Epithelial cell of proximal tubule (primary cell): ENCODE data around the gene HAGHL. TPM values are rescaled to one million over a fixed set of nuclear protein-coding genes. Genes with fewer than 3 reads are reported as not detected.

Source experiments
- DNase-seq: peaks from one replicate; pipeline ENCODE4 v3.0.0-alpha.2; 2011; ENCODE audit warnings: low read depth
- H3K4me3 ChIP-seq: 2 replicates; pipeline ENCODE4 v1.5.1; 2011; ENCODE audit warnings: low read depth, mild to moderate bottlenecking, low read length
- total RNA-seq: library from RNA; depleted of rRNA; stranded (reverse); fragments of >200 nt; gene quantifications from 2 replicates; pipeline ENCODE4 v1.2.3, GENCODE V29; 2015
- TF ChIP-seq, protein P1 (sequence below): conservative IDR thresholded peaks from 2 replicates; pipeline ENCODE4 v1.5.1; 2012; ENCODE audit warnings: low read depth, mild to moderate bottlenecking, low read length

Gene HAGHL
- total RNA-seq, 1 donor from 2014 or later, result 15.5 TPM

DNA sequence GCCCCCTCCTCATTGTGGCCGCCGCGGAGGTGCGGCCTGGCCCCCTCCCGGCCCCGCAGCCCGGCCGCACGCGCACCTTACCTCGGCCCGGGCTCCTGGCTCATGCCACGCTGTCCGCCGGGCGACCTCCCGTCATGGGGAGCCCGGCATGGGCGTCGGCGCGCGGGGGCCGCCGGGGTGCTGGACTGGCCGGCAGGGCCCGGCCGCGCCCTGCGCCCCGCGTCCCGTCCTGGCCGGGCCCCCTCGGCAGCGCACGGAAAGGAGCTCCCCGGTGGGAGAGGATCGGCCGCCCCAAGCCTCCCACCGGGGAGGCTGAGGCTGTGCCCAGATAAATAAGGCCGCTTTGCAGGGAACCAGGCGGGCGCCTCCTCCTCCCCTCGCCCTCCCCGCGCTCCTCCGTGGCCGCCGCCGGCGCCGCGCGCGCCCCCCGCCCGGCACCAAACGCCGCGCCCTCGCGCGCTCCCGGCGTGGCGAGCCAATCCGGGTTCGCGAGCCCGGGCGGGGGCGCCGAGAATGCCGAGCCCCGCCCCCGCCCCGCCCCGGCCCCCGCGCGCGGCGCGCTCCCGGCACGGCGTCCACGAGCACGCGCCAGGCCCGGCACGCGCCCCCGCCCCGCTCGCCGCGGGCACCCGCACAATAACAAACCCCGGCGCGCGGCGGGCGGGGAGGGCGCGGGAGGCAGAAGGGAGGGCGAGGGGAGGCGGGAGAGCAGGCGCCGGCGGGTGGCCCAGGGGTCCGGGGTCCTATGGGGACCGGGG lies 21.3 kb upstream of the HAGHL start, which contains the start of gene FBXL16:
Gene FBXL16 (minus strand): TSS at position 371 of the 758 bp plus-strand sequence. CDS start 8,396 bp downstream, outside the sequence.
- DNase-seq, result no peak
- TF ChIP-seq, protein P1, sequence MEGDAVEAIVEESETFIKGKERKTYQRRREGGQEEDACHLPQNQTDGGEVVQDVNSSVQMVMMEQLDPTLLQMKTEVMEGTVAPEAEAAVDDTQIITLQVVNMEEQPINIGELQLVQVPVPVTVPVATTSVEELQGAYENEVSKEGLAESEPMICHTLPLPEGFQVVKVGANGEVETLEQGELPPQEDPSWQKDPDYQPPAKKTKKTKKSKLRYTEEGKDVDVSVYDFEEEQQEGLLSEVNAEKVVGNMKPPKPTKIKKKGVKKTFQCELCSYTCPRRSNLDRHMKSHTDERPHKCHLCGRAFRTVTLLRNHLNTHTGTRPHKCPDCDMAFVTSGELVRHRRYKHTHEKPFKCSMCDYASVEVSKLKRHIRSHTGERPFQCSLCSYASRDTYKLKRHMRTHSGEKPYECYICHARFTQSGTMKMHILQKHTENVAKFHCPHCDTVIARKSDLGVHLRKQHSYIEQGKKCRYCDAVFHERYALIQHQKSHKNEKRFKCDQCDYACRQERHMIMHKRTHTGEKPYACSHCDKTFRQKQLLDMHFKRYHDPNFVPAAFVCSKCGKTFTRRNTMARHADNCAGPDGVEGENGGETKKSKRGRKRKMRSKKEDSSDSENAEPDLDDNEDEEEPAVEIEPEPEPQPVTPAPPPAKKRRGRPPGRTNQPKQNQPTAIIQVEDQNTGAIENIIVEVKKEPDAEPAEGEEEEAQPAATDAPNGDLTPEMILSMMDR, result no peak
- no peak within 1 kb of the TSS for H3K4me3 ChIP-seq

DNA sequence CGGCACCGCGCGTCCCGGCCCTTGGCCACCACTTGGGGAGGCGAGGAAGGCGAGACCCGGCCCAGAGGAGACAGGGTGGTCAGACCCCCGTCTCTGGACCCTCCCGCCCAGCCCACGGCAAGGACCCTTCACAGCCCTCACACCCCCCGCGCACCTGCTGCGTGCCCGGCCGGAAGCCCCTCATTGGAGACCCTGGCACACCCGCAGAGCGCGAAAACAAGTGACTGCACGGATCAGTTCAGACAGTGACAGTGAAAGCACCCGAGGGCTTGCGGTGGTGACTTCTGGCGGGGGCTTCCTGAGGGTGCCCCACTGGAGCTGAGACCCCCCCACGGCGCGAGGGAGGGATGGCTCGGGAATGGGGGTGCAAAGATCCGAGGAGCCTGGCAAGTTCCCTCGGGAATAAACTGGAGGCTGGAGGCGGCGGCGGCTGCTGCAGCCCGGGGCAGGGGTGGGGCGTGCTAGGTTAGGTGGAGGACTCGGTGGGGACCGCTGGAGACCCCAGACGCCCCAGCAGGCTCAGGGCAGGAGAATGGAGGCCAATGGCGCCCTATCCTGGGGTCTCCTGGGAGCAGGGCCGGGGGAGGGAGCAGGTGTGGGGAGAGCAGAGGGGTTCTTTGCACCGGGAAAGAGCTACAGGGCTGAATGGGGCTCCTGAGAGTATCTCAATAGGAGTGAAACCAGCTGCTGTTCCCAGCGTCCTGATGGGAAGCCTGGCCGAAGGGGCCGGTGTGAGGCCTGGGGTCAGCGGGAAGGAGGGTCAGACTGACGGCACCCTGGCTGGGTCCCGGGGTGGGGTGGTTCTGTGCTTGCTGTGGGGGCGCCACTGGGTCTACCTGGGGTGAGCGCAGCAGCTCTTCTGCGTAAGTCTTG lies 20.5 kb upstream of the HAGHL start:
- TF ChIP-seq, protein P1, result no peak
- H3K4me3 ChIP-seq, result no peak overlapping the region
- no peak for DNase-seq

GRCh38 chr16:707062-707538 lies 19.8 kb upstream of the HAGHL start:
- TF ChIP-seq, protein P1, result no peak
- no peak for DNase-seq
- no peak overlapping the region for H3K4me3 ChIP-seq

GRCh38 chr16:708019-708418 lies 18.9 kb upstream of the HAGHL start:
- TF ChIP-seq, protein P1, result no peak

DNA sequence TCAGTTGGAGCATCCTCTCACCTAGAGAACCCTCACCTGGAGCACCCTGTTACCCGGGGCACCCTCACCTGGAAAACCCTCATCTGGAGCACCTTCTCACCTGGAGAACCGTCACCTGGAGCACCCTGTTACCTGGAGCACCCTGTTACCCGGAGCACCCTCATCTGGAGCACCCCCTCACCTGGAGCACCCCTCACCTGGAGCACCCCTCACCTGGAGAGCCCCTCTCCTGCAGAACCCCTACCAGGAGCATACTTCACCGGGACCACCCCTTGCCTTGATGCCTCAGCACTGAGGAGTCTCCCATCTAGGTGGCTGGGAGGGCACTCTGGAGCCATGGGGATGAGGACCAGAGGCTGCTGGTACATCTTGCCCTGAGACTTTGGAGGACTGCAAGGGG lies 17.9 kb upstream of the HAGHL start:
- DNase-seq, result no peak
- H3K4me3 ChIP-seq, result no peak overlapping the region
- TF ChIP-seq, protein P1, result no peak

More at GRCh38 chr16:708019-708418, 18.9 kb upstream of the HAGHL start:
- no peak for DNase-seq
- no peak overlapping the region for H3K4me3 ChIP-seq

DNA sequence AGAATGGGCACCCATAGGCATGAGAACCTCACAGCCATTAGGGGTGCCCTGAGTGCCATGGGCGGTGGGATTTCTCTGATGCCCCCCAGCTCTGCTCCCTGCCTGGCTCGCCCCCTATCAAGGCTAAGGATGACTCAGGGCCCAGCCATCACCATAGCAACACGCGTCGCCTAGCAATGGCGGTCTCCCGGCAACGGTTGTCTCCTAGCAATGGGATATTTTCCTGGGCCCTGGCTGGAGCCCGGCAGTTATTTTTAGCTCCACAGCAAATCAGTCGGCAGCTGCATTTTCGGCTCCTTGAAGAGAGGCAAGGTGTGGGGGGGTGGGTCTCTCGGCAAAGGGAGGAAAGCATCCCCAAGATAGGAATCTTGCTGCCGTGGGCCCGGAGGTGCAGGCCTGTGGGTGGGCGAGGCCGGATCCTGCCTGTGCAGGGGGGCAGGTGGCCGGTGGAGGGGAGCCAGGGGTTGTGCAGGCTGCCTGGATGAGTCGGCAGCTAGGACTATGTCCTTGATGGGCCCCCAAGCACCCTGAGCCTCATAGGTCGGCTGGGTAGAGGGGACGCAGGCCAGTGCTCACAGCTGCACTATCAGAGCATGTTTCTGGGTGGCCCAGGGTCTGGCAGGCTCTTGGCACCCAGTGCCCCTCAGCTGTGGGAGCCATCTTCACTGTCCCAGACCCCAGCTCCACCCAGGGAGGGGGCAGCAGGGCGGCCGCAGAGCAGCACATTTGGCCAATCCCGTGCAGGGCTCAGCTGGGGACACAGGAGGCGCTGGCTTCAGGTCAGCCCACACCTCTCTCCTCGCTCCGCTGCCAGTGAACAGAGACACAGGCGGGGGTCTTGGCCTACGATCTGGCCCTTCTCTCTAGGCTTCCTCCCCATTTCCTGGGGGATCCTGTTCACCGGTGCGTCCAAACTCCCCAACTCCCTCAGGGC lies 17.1 kb upstream of the HAGHL start:
- DNase-seq, result no peak
- TF ChIP-seq, protein P1, result no peak

More for the DNA sequence above, 17.1 kb upstream of the HAGHL start:
- H3K4me3 ChIP-seq, result no peak overlapping the region
